WTC11 (cell line): Measurements from ENCODE around the gene NUDT14.

Experiments
- CTCF ChIP-seq: fragments of 200-600 bp; IDR thresholded peaks from 2 replicates; pipeline ENCODE4 v1.8.0; 2022; ENCODE audit warnings: antibody characterized with exemption
- ETV6 ChIP-seq: sonication (generic); formaldehyde crosslinking; IDR thresholded peaks from 2 replicates; pipeline ENCODE4 v1.8.1; 2022; ENCODE audit warnings: mild to moderate bottlenecking, missing genetic modification reagents
- GABPB1 ChIP-seq: sonication (generic); formaldehyde crosslinking; IDR thresholded peaks from 2 replicates; pipeline ENCODE4 v1.8.1; 2023; ENCODE audit warnings: mild to moderate bottlenecking, missing genetic modification reagents
- IRF1 ChIP-seq: sonication (generic); formaldehyde crosslinking; IDR thresholded peaks from 2 replicates; pipeline ENCODE4 v1.8.0; 2023; ENCODE audit warnings: missing genetic modification reagents
- JUN ChIP-seq: sonication (generic); formaldehyde crosslinking; IDR thresholded peaks from 2 replicates; pipeline ENCODE4 v1.8.0; 2023; ENCODE audit warnings: mild to moderate bottlenecking, missing genetic modification reagents
- MYBL2 ChIP-seq: sonication (generic); formaldehyde crosslinking; IDR thresholded peaks from 2 replicates; pipeline ENCODE4 v1.8.1; 2023; ENCODE audit warnings: mild to moderate bottlenecking, moderate library complexity, missing genetic modification reagents
- NR1H2 ChIP-seq: sonication (generic); formaldehyde crosslinking; IDR thresholded peaks from 2 replicates; pipeline ENCODE4 v1.9.0; 2021; ENCODE audit warnings: mild to moderate bottlenecking, moderate library complexity, missing genetic modification reagents
- RORB ChIP-seq: fragments of 250-450 bp; sonication (Bioruptor Pico); IDR thresholded peaks from 2 replicates; pipeline ENCODE4 v1.9.0; 2021; ENCODE audit warnings: mild to moderate bottlenecking
- TCF7 ChIP-seq: sonication (generic); formaldehyde crosslinking; IDR thresholded peaks from 2 replicates; pipeline ENCODE4 v1.8.0; 2022; ENCODE audit warnings: mild to moderate bottlenecking, low read depth, missing genetic modification reagents, moderate library complexity
- TEAD4 ChIP-seq: sonication (generic); formaldehyde crosslinking; IDR thresholded peaks from 2 replicates; pipeline ENCODE4 v1.8.0; 2022; ENCODE audit warnings: mild to moderate bottlenecking, missing genetic modification reagents
- USF2 ChIP-seq: sonication (generic); formaldehyde crosslinking; IDR thresholded peaks from 2 replicates; pipeline ENCODE4 v1.8.1; 2023; ENCODE audit warnings: mild to moderate bottlenecking, missing genetic modification reagents, moderate library complexity
- ZNF121 ChIP-seq: sonication (generic); formaldehyde crosslinking; IDR thresholded peaks from 2 replicates; pipeline ENCODE4 v1.8.0; 2023; ENCODE audit warnings: missing genetic modification reagents
- ZNF232 ChIP-seq: sonication (generic); formaldehyde crosslinking; IDR thresholded peaks from 2 replicates; pipeline ENCODE4 v1.8.0; 2022; ENCODE audit warnings: mild to moderate bottlenecking, missing genetic modification reagents
- ZNF263 ChIP-seq: sonication (generic); formaldehyde crosslinking; IDR thresholded peaks from 2 replicates; pipeline ENCODE4 v1.8.1; 2022; ENCODE audit warnings: low read depth, mild to moderate bottlenecking, moderate library complexity, missing genetic modification reagents

GRCh38 chr14:105148604-105149145, 32.4 kb downstream of the NUDT14 start:
- TF ChIP-seq TEAD4 (CRISPR knock-in tag) (no peak), CTCF (no peak), RORB (CRISPR knock-in tag) (no peak), USF2 (CRISPR knock-in tag) (no peak), TCF7 (CRISPR knock-in tag) (no peak), ZNF121 (CRISPR knock-in tag) (no peak), GABPB1 (CRISPR knock-in tag) (no peak), ETV6 (CRISPR knock-in tag) (no peak), MYBL2 (CRISPR knock-in tag) (no peak), IRF1 (CRISPR knock-in tag) (no peak), ZNF232 (CRISPR knock-in tag) (no peak), ZNF263 (CRISPR knock-in tag) (no peak), NR1H2 (CRISPR knock-in tag) (no peak), JUN (no peak)
